Body of pancreas (tissue), 4 donors: ENCODE results near the gene PTPN12. TPM values are rescaled to one million over a fixed set of nuclear protein-coding genes. Genes with fewer than 3 reads are reported as not detected.

ENCODE experiments used
- ATAC-seq: fragments of 150-250 bp; one replicate; pipeline ENCODE4 v1.9.1; 2016
- DNase-seq, 4 donors: peaks; one replicate each; pipeline ENCODE4 v3.0.0-alpha.2; 2019
- H3K27ac ChIP-seq, 4 donors: fragments of 200-600 bp; sonication (generic); 1 replicate in 3 of 4; 2 replicates in 1 of 4; pipeline versions ENCODE4 v1.5.1 to v1.6.1; 2016 to 2019; ENCODE audit warnings: mild to moderate bottlenecking in 1 of 4, mixed read lengths in 1 of 4, moderate library complexity in 1 of 4
- H3K27me3 ChIP-seq, 2 donors: fragments of 200-600 bp; sonication (generic); one replicate each; pipeline ENCODE4 v1.6.0; 2016; ENCODE audit warnings: mild to moderate bottlenecking in 1 of 2
- H3K36me3 ChIP-seq, 2 donors: fragments of 200-600 bp; sonication (generic); replicated peaks in 1 of 2; 2 replicates each; pipeline ENCODE4 v1.5.1; 2016; ENCODE audit warnings: low read depth in 2 of 2; ENCODE audit not compliant: insufficient read depth in 1 of 2
- H3K4me1 ChIP-seq: fragments of 200-600 bp; sonication (generic); one replicate; pipeline ENCODE4 v1.6.0; 2016
- H3K4me3 ChIP-seq, 2 donors: fragments of 200-600 bp; sonication (generic); 1 replicate in 1 of 2; 2 replicates in 1 of 2; pipeline ENCODE4 v1.5.1; 2016 to 2019
- H3K9me3 ChIP-seq, 3 donors: fragments of 200-600 bp; sonication (generic); 1 replicate in 2 of 3; 2 replicates in 1 of 3; pipeline ENCODE4 v1.5.1; 2016
- CTCF ChIP-seq, 7 experiments: fragments of 450-650 bp in 4 of 7; fragments of 200-600 bp in 3 of 7; sonication (generic) in 3 of 7; IDR thresholded peaks; one replicate each; pipeline ENCODE4 v1.5.1; 2016 to 2019; ENCODE audit warnings: antibody characterized with exemption in 7 of 7
- POLR2A ChIP-seq, 3 donors: fragments of 450-650 bp; IDR thresholded peaks; one replicate each; pipeline ENCODE4 v1.6.1; 2016; ENCODE audit warnings: antibody characterized with exemption in 3 of 3, mild to moderate bottlenecking in 2 of 3
- WGBS, 2 donors: methylation state at CpG; one replicate each; pipeline ENCODE4 v1.1.5; 2017; 5-methylcytosine and 5-hydroxymethylcytosine counted together
- intact Hi-C: fragments of 100-400 bp; cut with DNase I; formaldehyde crosslinking; loops from one replicate; pipeline ENCODE4 v1.15.1; 2023
- total RNA-seq, 2 donors: library from RNA; depleted of rRNA; stranded (reverse); fragments of >200 nt; gene quantifications; one replicate each; pipeline ENCODE4 v1.1.0, GENCODE V29; 2016

Gene PTPN12
- total RNA-seq, 2 donors from 2014 or later, result 39.7 to 57.4 TPM

GRCh38 chr7:77549106-77549870, 12.2 kb downstream of the PTPN12 start:
- intact Hi-C loops, result no loop called here
- no peak for DNase-seq
- ATAC-seq, result no peak
- H3K9me3 ChIP-seq, result no peaks in the 10 kb centered on the region
- H3K36me3 ChIP-seq, result no peaks in the 10 kb centered on the region
- H3K27me3 ChIP-seq, result no peaks in the 10 kb centered on the region
- H3K4me1 ChIP-seq, result peaks cover 7% of the 10 kb centered on the region
- TF ChIP-seq CTCF (IDR thresholded peaks at IDR 0.05) (no peak), POLR2A (IDR thresholded peaks at IDR 0.05) (no peak)
- H3K27ac ChIP-seq, result peak overlapping the region in 1 of 4 donors; percentile 16
- WGBS, 2 donors, result 79 to 83% methylated on average over 3 of the region's 3 CpGs
- no peak overlapping the region for H3K4me3 ChIP-seq

- no peak overlapping the region for H3K27ac ChIP-seq
- no peaks in the 10 kb centered on the region for H3K27me3 ChIP-seq
- WGBS, 2 donors, result 85 to 88% methylated on average over 3 of the region's 3 CpGs
- peaks cover 7% of the 10 kb centered on the region for H3K4me1 ChIP-seq
- DNase-seq (no peak), ATAC-seq (no peak)
- no peak overlapping the region for H3K4me3 ChIP-seq
- no peaks in the 10 kb centered on the region for H3K36me3 ChIP-seq
- no peaks in the 10 kb centered on the region for H3K9me3 ChIP-seq
- intact Hi-C loops, result no loop called here
- TF ChIP-seq POLR2A (IDR thresholded peaks at IDR 0.05) (no peak), CTCF (IDR thresholded peaks at IDR 0.05) (no peak)
Observed at GRCh38 chr7:77550586-77550985, 13.5 kb downstream of the PTPN12 start.

- H3K36me3 ChIP-seq, result no peaks in the 10 kb centered on the region
- no peak overlapping the region for H3K27ac ChIP-seq
- no peaks in the 10 kb centered on the region for H3K9me3 ChIP-seq
- no peak for TF ChIP-seq POLR2A (IDR thresholded peaks at IDR 0.05)
- no peak for TF ChIP-seq CTCF (IDR thresholded peaks at IDR 0.05)
- intact Hi-C loops, result no loop called here
- H3K4me1 ChIP-seq, result peaks cover 7% of the 10 kb centered on the region
- 69 to 93% methylated on average over 2 of the region's 2 CpGs for WGBS, 2 donors
- no peak for DNase-seq
- no peak overlapping the region for H3K4me3 ChIP-seq
- no peaks in the 10 kb centered on the region for H3K27me3 ChIP-seq
- no peak for ATAC-seq
Observed at GRCh38 chr7:77553123-77553522, 16.0 kb downstream of the PTPN12 start.

GRCh38 chr7:77558284-77558967, 21.3 kb downstream of the PTPN12 start:
- Histone ChIP-seq H3K27ac (no peak overlapping the region), H3K4me3 (no peak overlapping the region), H3K27me3 (no peaks in the 10 kb centered on the region), H3K9me3 (no peaks in the 10 kb centered on the region), H3K36me3 (no peaks in the 10 kb centered on the region), H3K4me1 (no peaks in the 10 kb centered on the region)
- intact Hi-C loops, result no loop called here
- TF ChIP-seq CTCF (IDR thresholded peaks at IDR 0.05) (no peak), POLR2A (IDR thresholded peaks at IDR 0.05) (no peak)
- WGBS, 2 donors, result 83 to 85% methylated on average over 2 of the region's 2 CpGs
- no peak for DNase-seq
- no peak for ATAC-seq
